HepG2 (cell line): ENCODE results near the gene TBC1D16. TPM values are rescaled to one million over a fixed set of nuclear protein-coding genes. Genes with fewer than 3 reads are reported as not detected.

Experiments
- BCLAF1 ChIP-seq: fragments of 450-650 bp; IDR thresholded peaks from 2 replicates; pipeline ENCODE4 v1.6.1; 2017; ENCODE audit warnings: mild to moderate bottlenecking
- CHD4 ChIP-seq: fragments of 200-600 bp; sonication (generic); IDR thresholded peaks from 2 replicates; pipeline ENCODE4 v1.7.0; 2017; ENCODE audit warnings: mild to moderate bottlenecking, low read length, borderline replicate concordance
- FUBP1 ChIP-seq: sonication (generic); formaldehyde crosslinking; IDR thresholded peaks from 2 replicates; pipeline ENCODE4 v1.5.1; 2020; ENCODE audit warnings: missing genetic modification reagents, mild to moderate bottlenecking, borderline replicate concordance
- GATAD2A ChIP-seq: IDR thresholded peaks from 2 replicates; pipeline ENCODE4 v1.6.1; 2016
- PAXIP1 ChIP-seq: sonication (generic); formaldehyde crosslinking; conservative IDR thresholded peaks from 2 replicates; pipeline ENCODE4 v1.4.0; 2020; ENCODE audit warnings: mild to moderate bottlenecking, missing genetic modification reagents, moderate library complexity
- TBL1XR1 ChIP-seq: fragments of 150-350 bp; IDR thresholded peaks from 2 replicates; pipeline ENCODE4 v1.6.1; 2014; ENCODE audit warnings: borderline replicate concordance, low read length; ENCODE audit not compliant: partially characterized antibody
- TEF ChIP-seq: sonication (generic); formaldehyde crosslinking; IDR thresholded peaks from 2 replicates; pipeline ENCODE4 v1.5.0; 2020; ENCODE audit warnings: missing genetic modification reagents
- ZBTB10 ChIP-seq: sonication (generic); formaldehyde crosslinking; IDR thresholded peaks from 2 replicates; pipeline ENCODE4 v1.4.0; 2020; ENCODE audit warnings: missing genetic modification reagents, borderline replicate concordance
- ZGPAT ChIP-seq: IDR thresholded peaks from 2 replicates; pipeline ENCODE4 v1.6.1; 2016; ENCODE audit warnings: mild to moderate bottlenecking
- ZKSCAN5 ChIP-seq: sonication (generic); formaldehyde crosslinking; IDR thresholded peaks from 2 replicates; pipeline ENCODE4 v1.5.1; 2020; ENCODE audit warnings: mild to moderate bottlenecking, missing genetic modification reagents
- ZNF160 ChIP-seq: sonication (generic); formaldehyde crosslinking; IDR thresholded peaks from 2 replicates; pipeline ENCODE4 v1.8.0; 2022; ENCODE audit warnings: mild to moderate bottlenecking, inconsistent platforms, missing genetic modification reagents
- ZNF256 ChIP-seq: sonication (generic); formaldehyde crosslinking; conservative IDR thresholded peaks from 2 replicates; pipeline ENCODE4 v1.4.0; 2020; ENCODE audit warnings: missing genetic modification reagents
- ZNF367 ChIP-seq: sonication (generic); formaldehyde crosslinking; IDR thresholded peaks from 2 replicates; pipeline ENCODE4 v1.4.0; 2020; ENCODE audit warnings: missing genetic modification reagents, borderline replicate concordance
- ZNF788 ChIP-seq: sonication (generic); formaldehyde crosslinking; IDR thresholded peaks from 2 replicates; pipeline ENCODE4 v1.5.0; 2020; ENCODE audit warnings: mild to moderate bottlenecking, missing genetic modification reagents, borderline replicate concordance
- polyA plus RNA-seq, 8 experiments: library from polyadenylated mRNA; depleted of rRNA in 3 of 8; stranded (reverse) in 7 of 8; unstranded in 1 of 8; fragments of >200 nt; fragmentation: Illumina TruSeq in 4 of 8; extraction: Trizol in 4 of 8; gene quantifications; 2 replicates each; pipeline versions ENCODE4 v1.2.1 to v1.2.3, GENCODE V29; 2011 to 2016; ENCODE audit warnings: low read depth in 4 of 8, missing spikeins in 1 of 8, mixed read lengths in 1 of 8; ENCODE audit not compliant: insufficient read depth in 1 of 8
- total RNA-seq, 5 experiments: library from RNA; depleted of rRNA; stranded (reverse); fragments of >200 nt; fragmentation: Illumina TruSeq; extraction: Trizol; gene quantifications; 2 replicates each; pipeline ENCODE4 v1.2.3, GENCODE V29; 2016; ENCODE audit warnings: low read depth in 1 of 5

Gene TBC1D16
- total and polyA plus RNA-seq, 2 of the 13 experiments (the other 11 are each of a cell fraction or from before 2014, with no cell fraction given) = 14.9 to 24.9 TPM

GRCh38 chr17:80035937-80036714 lies 454 bp upstream of the TBC1D16 start, which contains the start of gene CCDC40 (continued):
- no peak for TF ChIP-seq TEF
- TF ChIP-seq BCLAF1 = no peak
- no peak for TF ChIP-seq FUBP1 (CRISPR knock-in tag)
- no peak for TF ChIP-seq ZNF256 (CRISPR knock-in tag)
- no peak for TF ChIP-seq ZNF367
- TF ChIP-seq ZNF160 (CRISPR knock-in tag) = peak; percentile 60; the same call in 1 of the 2 replicates
- TF ChIP-seq GATAD2A (CRISPR knock-in tag) = no peak; the same call in 1 of the 2 replicates
- no peak; the same call in 1 of the 2 replicates for TF ChIP-seq CHD4
- TF ChIP-seq PAXIP1 = no peak
- no peak for TF ChIP-seq ZKSCAN5
- TF ChIP-seq TBL1XR1 = no peak
- peak; percentile 79 for TF ChIP-seq ZGPAT (CRISPR knock-in tag)
- TF ChIP-seq ZNF788 (CRISPR knock-in tag) = peak; percentile 48; the same call in 1 of the 2 replicates
- no peak for TF ChIP-seq ZBTB10 (CRISPR knock-in tag)
